K562 (cell line): ENCODE measurements around the gene VTCN1. TPM values are rescaled to one million over a fixed set of nuclear protein-coding genes. Genes with fewer than 3 reads are reported as not detected.

Experiments
- ATAC-seq: fragments of 200-7000 bp; cut with Tn5 transposase; 3 replicates; pipeline ENCODE4 v1.9.1; 2020; ENCODE audit warnings: moderate library complexity
- BruUV-seq: library from RNA; stranded (reverse); fragments of 400-500 nt; replicated peaks from 2 replicates; lab custom pipeline; 2021; lab: Mats Ljungman, UMichigan
- CTCF ChIA-PET: fragments of 300-600 bp; formaldehyde crosslinking; extraction: SDS; loops from one replicate; lab custom pipeline; 2021; ENCODE audit warnings: low intra/inter-chr PET ratio; lab: Yijun Ruan, JAX
- POLR2A ChIA-PET: fragments of 300-600, 350-650 bp; sonication (Branson Sonifier 250); formaldehyde crosslinking; extraction: SDS; loops from one replicate; lab custom pipeline; 2021; ENCODE audit warnings: antibody characterized with exemption, inconsistent platforms; lab: Yijun Ruan, JAX
- DNase-seq, 4 experiments: peaks; one replicate each; pipeline versions ENCODE4 v3.0.0 to v3.0.0-alpha.2; 2011 to 2018; ENCODE audit warnings: low spot score in 3 of 4, mixed read lengths in 3 of 4; ENCODE audit errors: extremely low read depth in 1 of 4
- FAIRE-seq: peaks from 2 replicates; lab custom pipeline; 2011; peaks lifted over from hg19 to GRCh38; lab: Jason Lieb, UNC
- H2AFZ ChIP-seq: 2 replicates; pipeline ENCODE4 v1.6.0; 2011; ENCODE audit warnings: low read depth, low read length, control low read depth, inconsistent platforms
- H3K27ac ChIP-seq: fragments of 200-600 bp; 3 replicates; pipeline ENCODE4 v1.8.0; 2011; ENCODE audit warnings: low read depth, mild to moderate bottlenecking, control low read depth, inconsistent platforms, low read length, moderate library complexity, mixed read lengths; ENCODE audit errors: extremely low read depth
- H3K27me3 ChIP-seq, 2 experiments: fragments of 300-600 bp in 1 of 2; 2 replicates in 1 of 2; 3 replicates in 1 of 2; pipeline versions ENCODE4 v1.6.0 to v1.8.0; 2011; ENCODE audit warnings: inconsistent platforms in 2 of 2, low read length in 2 of 2, mild to moderate bottlenecking in 1 of 2, mixed read lengths in 1 of 2, moderate library complexity in 1 of 2; ENCODE audit not compliant: control insufficient read depth in 2 of 2, insufficient read depth in 2 of 2
- H3K36me3 ChIP-seq: fragments of 300-600 bp; 3 replicates; pipeline ENCODE4 v1.8.0; 2011; ENCODE audit warnings: mild to moderate bottlenecking, low read length, inconsistent platforms; ENCODE audit not compliant: control insufficient read depth, insufficient read depth
- H3K4me1 ChIP-seq, 2 experiments: fragments of 200-600 bp in 1 of 2; replicated peaks in 1 of 2; 2 replicates in 1 of 2; 3 replicates in 1 of 2; pipeline versions ENCODE4 v1.5.1 to v1.8.0; 2011; ENCODE audit warnings: inconsistent platforms in 2 of 2, low read length in 2 of 2, mild to moderate bottlenecking in 1 of 2, mixed read lengths in 1 of 2, moderate library complexity in 1 of 2; ENCODE audit not compliant: control insufficient read depth in 2 of 2, insufficient read depth in 2 of 2
- H3K4me2 ChIP-seq: 2 replicates; pipeline ENCODE4 v1.6.1; 2011; ENCODE audit warnings: low read length, control low read depth, inconsistent platforms, mixed read lengths; ENCODE audit not compliant: insufficient read depth
- H3K4me3 ChIP-seq: fragments of 200-600 bp; sonication (generic), shearing (Covaris generic); 2 replicates; pipeline ENCODE4 v1.5.1; 2016; ENCODE audit warnings: control low read depth, inconsistent platforms
- H3K79me2 ChIP-seq: fragments of 200-600 bp; 3 replicates; pipeline ENCODE4 v1.8.0; 2011; ENCODE audit warnings: low read length, inconsistent platforms; ENCODE audit not compliant: control insufficient read depth, insufficient read depth
- H3K9ac ChIP-seq, 2 experiments: 2 replicates each; pipeline versions ENCODE4 v1.6.0 to v1.6.1; 2011; ENCODE audit warnings: low read depth in 2 of 2, low read length in 2 of 2, control low read depth in 1 of 2, inconsistent platforms in 1 of 2, mild to moderate bottlenecking in 1 of 2, mixed read lengths in 1 of 2; ENCODE audit not compliant: insufficient read depth in 1 of 2
- H3K9me1 ChIP-seq: one replicate; pipeline ENCODE4 v1.6.0; 2011; ENCODE audit warnings: inconsistent platforms, mild to moderate bottlenecking, low read length, moderate library complexity; ENCODE audit not compliant: control insufficient read depth, insufficient read depth
- H3K9me3 ChIP-seq: replicated peaks from 2 replicates; pipeline ENCODE4 v1.5.1; 2011; ENCODE audit warnings: low read depth, low read length, inconsistent platforms; ENCODE audit not compliant: control insufficient read depth, insufficient read depth
- H4K20me1 ChIP-seq: replicated peaks from 2 replicates; pipeline ENCODE4 v1.6.1; 2011; ENCODE audit warnings: low read length, inconsistent platforms, mixed read lengths; ENCODE audit not compliant: control insufficient read depth, insufficient read depth
- ESRRB ChIP-seq: fragments of 250-450 bp; sonication (Bioruptor Pico); IDR thresholded peaks from 2 replicates; pipeline ENCODE4 v1.5.0; 2020; ENCODE audit warnings: mild to moderate bottlenecking, moderate library complexity, borderline replicate concordance
- ID3 ChIP-seq, 2 experiments: fragments of 250-450 bp in 1 of 2; fragments of 450-650 bp in 1 of 2; sonication (Bioruptor Pico) in 1 of 2; IDR thresholded peaks; 2 replicates each; pipeline versions ENCODE4 v1.6.1 to v1.8.0; 2016 to 2021; ENCODE audit warnings: mild to moderate bottlenecking in 2 of 2, moderate library complexity in 2 of 2, missing compliant biosample characterization in 1 of 2, missing genetic modification characterization in 1 of 2
- MEF2A ChIP-seq: IDR thresholded peaks from 2 replicates; pipeline ENCODE4 v1.6.1; 2011; ENCODE audit warnings: low read depth, mild to moderate bottlenecking, low read length, moderate library complexity; ENCODE audit not compliant: control insufficient read depth
- SMAD4 ChIP-seq: fragments of 250-450 bp; sonication (Bioruptor Pico); conservative IDR thresholded peaks from 2 replicates; pipeline ENCODE4 v1.8.0; 2021; ENCODE audit warnings: inconsistent platforms, mild to moderate bottlenecking, moderate library complexity
- THRAP3 ChIP-seq: fragments of 450-650 bp; IDR thresholded peaks from 2 replicates; pipeline ENCODE4 v1.6.1; 2016; ENCODE audit warnings: mild to moderate bottlenecking, inconsistent platforms, borderline replicate concordance
- WGBS: fragments of 100-300 bp; shearing (Covaris generic); methylation state at CpG from one replicate; pipeline ENCODE4 v1.1.6; 2016; ENCODE audit warnings: low coverage, mixed read lengths; ENCODE audit not compliant: insufficient coverage; ENCODE audit errors: missing lambda C conversion rate; 5-methylcytosine and 5-hydroxymethylcytosine counted together
- in situ Hi-C: fragments of 300-500 bp; cut with MboI; formaldehyde crosslinking; loops from 4 replicates; pipeline ENCODE4 v1.15.0; 2018; ENCODE audit warnings: inconsistent platforms, mixed read lengths
- intact Hi-C: fragments of 100-400 bp; cut with micrococcal nuclease; formaldehyde crosslinking; loops from 2 replicates; pipeline ENCODE4 v1.14.2; 2022
- polyA plus RNA-seq, 8 experiments: library from polyadenylated mRNA; depleted of rRNA in 4 of 8; stranded (reverse) in 5 of 8; unstranded in 3 of 8; fragments of >200 nt; fragmentation: Nextera tagmentation in 2 of 8; fragmentation: Illumina TruSeq in 1 of 8; extraction: Ambion mirVana in 2 of 8; extraction: Trizol in 1 of 8; gene quantifications; 2 replicates each; pipeline versions ENCODE4 v1.2.1 to v1.2.3, GENCODE V29; 2011 to 2014; ENCODE audit warnings: inconsistent platforms in 1 of 8, missing spikeins in 1 of 8
- total RNA-seq, 7 experiments: library from RNA; depleted of rRNA in 6 of 7; stranded (reverse); fragments of >200 nt in 6 of 7; fragmentation: Illumina TruSeq in 2 of 7; extraction: Trizol in 2 of 7; gene quantifications; 2 replicates each; pipeline versions ENCODE4 v1.2.1 to v1.2.3, GENCODE V29; 2011 to 2021; ENCODE audit warnings: low replicate concordance in 1 of 7

VTCN1 gene
- total and polyA plus RNA-seq, 9 of the 15 experiments (the other 6 are each of a cell fraction or from before 2014, with no cell fraction given) = not detected

GRCh38 chr1:117231748-117232373 is 21.1 kb upstream of the VTCN1 start (continued):
- TF ChIP-seq ID3 (CRISPR knock-in tag; IDR thresholded peaks at IDR 0.05) = no peak
- no peak for TF ChIP-seq ID3 (tag; IDR thresholded peaks at IDR 0.05)

GRCh38 chr1:117231312-117231711 is 20.6 kb upstream of the VTCN1 start:
- Histone ChIP-seq H2AFZ (no peak overlapping the region), H3K9me3 (no peaks in the 10 kb centered on the region), H3K4me3 (no peak overlapping the region), H3K4me2 (no peak overlapping the region)
- CTCF ChIA-PET = no interaction called here
- ATAC-seq = no peak
- TF ChIP-seq SMAD4 (CRISPR knock-in tag) (no peak), ESRRB (CRISPR knock-in tag) (no peak), THRAP3 (no peak), MEF2A (no peak)
- TF ChIP-seq, all 486 proteins: peak for 0
- intact Hi-C loops = no loop called here
- POLR2A ChIA-PET = no interaction called here
- Histone ChIP-seq H4K20me1 (no peaks in the 10 kb centered on the region), H3K36me3 (no peaks in the 10 kb centered on the region), H3K27me3 (peaks cover 0 to 4% of the 10 kb centered on the region in 2 experiments; a peak in 2 of 5 replicates), H3K27ac (no peak overlapping the region), H3K79me2 (no peaks in the 10 kb centered on the region), H3K9me1 (no peaks in the 10 kb centered on the region), H3K4me1 (no peaks in the 10 kb centered on the region), H3K9ac (no peak overlapping the region)
- WGBS = 0% methylated on average over 2 of the region's 2 CpGs
- BruUV-seq = no TSS peak
- in situ Hi-C loops = no loop called here
- no peak for DNase-seq
- FAIRE-seq = no peak
